OCI-LY7 (cell line): ENCODE data around the gene FOXP1. TPM values are rescaled to one million over a fixed set of nuclear protein-coding genes. Genes with fewer than 3 reads are reported as not detected.
A peak's percentile ranks its signal among the peaks of the same experiment; 100 is the strongest.

Source experiments
- BruUV-seq: library from RNA; stranded (reverse); fragments of 400-500 nt; replicated peaks from 2 replicates; lab custom pipeline; 2021; lab: Mats Ljungman, UMichigan
- CTCF ChIA-PET: fragments of 300-600 bp; sonication (Branson Sonifier 250); formaldehyde crosslinking; loops from one replicate; lab custom pipeline; 2022; ENCODE audit warnings: antibody characterized with exemption; ENCODE audit not compliant: unreplicated experiment; lab: Charles Lee
- POLR2A ChIA-PET: fragments of 300-600 bp; sonication (Branson Sonifier 250); formaldehyde crosslinking; loops from one replicate; lab custom pipeline; 2022; ENCODE audit warnings: antibody characterized with exemption; lab: Charles Lee
- DNase-seq: peaks from one replicate; pipeline ENCODE4 v3.0.0-alpha.2; 2015; ENCODE audit warnings: low spot score
- H2AFZ ChIP-seq: fragments of 200-600 bp; sonication (generic), shearing (Covaris generic); 2 replicates; pipeline ENCODE4 v1.6.1; 2014; ENCODE audit warnings: mild to moderate bottlenecking, antibody characterized with exemption, low read length, moderate library complexity
- H3K27ac ChIP-seq: fragments of 200-600 bp; sonication (generic); 2 replicates; pipeline ENCODE4 v1.5.1; 2014; ENCODE audit warnings: mixed run types, low read depth, mild to moderate bottlenecking, moderate library complexity, low read length, inconsistent platforms; ENCODE audit not compliant: poor library complexity, severe bottlenecking
- H3K36me3 ChIP-seq: fragments of 200-600 bp; sonication (generic); 2 replicates; pipeline ENCODE4 v1.6.1; 2014; ENCODE audit warnings: mild to moderate bottlenecking, antibody characterized with exemption, low read length, moderate library complexity, mixed read lengths; ENCODE audit not compliant: insufficient read depth
- H3K4me1 ChIP-seq: fragments of 200-600 bp; sonication (generic); 2 replicates; pipeline ENCODE4 v1.5.1; 2014; ENCODE audit warnings: mild to moderate bottlenecking, low read length; ENCODE audit not compliant: insufficient read depth, poor library complexity, severe bottlenecking
- H3K4me2 ChIP-seq: fragments of 200-600 bp; sonication (generic); 2 replicates; pipeline ENCODE4 v1.6.1; 2014; ENCODE audit warnings: mild to moderate bottlenecking, low read length
- H3K4me3 ChIP-seq: fragments of 200-600 bp; sonication (generic); 2 replicates; pipeline ENCODE4 v1.5.1; 2014; ENCODE audit warnings: mild to moderate bottlenecking, low read depth, low read length; ENCODE audit not compliant: poor library complexity, severe bottlenecking
- H3K79me2 ChIP-seq: fragments of 200-600 bp; sonication (generic); 2 replicates; pipeline ENCODE4 v1.6.1; 2016; ENCODE audit warnings: low read depth, mild to moderate bottlenecking, low read length, moderate library complexity, mixed read lengths; ENCODE audit not compliant: insufficient read depth
- H3K9me2 ChIP-seq: fragments of 200-600 bp; sonication (generic); 2 replicates; pipeline ENCODE4 v1.6.1; 2016; ENCODE audit warnings: mild to moderate bottlenecking, low read length, mixed read lengths; ENCODE audit not compliant: insufficient read depth
- H3K9me3 ChIP-seq: fragments of 200-600 bp; sonication (generic); 2 replicates; pipeline ENCODE4 v1.6.1; 2014; ENCODE audit warnings: mild to moderate bottlenecking, mixed run types, low read length, mixed read lengths
- H4K20me1 ChIP-seq: fragments of 200-600 bp; sonication (generic); 2 replicates; pipeline ENCODE4 v1.6.1; 2014; ENCODE audit warnings: mild to moderate bottlenecking, antibody characterized with exemption, low read length, moderate library complexity, mixed read lengths; ENCODE audit not compliant: insufficient read depth
- CTCF ChIP-seq: fragments of 200-600 bp; sonication (generic); conservative IDR thresholded peaks from 2 replicates; pipeline ENCODE4 v1.5.1; 2014; ENCODE audit warnings: mild to moderate bottlenecking, antibody characterized with exemption, low read length, moderate library complexity, mixed read lengths
- EZH2phosphoT487 ChIP-seq: fragments of 200-600 bp; sonication (generic); IDR thresholded peaks from 2 replicates; pipeline ENCODE4 v1.6.1; 2018; ENCODE audit warnings: low read depth, borderline replicate concordance, mild to moderate bottlenecking, mixed run types, antibody characterized with exemption, low read length, moderate library complexity, mixed read lengths
- intact Hi-C: fragments of 100-400 bp; cut with micrococcal nuclease; formaldehyde crosslinking; loops from one replicate; pipeline ENCODE4 v1.10.0; 2022; ENCODE audit not compliant: unreplicated experiment
- total RNA-seq, 2 experiments: library from RNA; depleted of rRNA in 1 of 2; stranded (reverse); fragments of >200 nt in 1 of 2; shearing (Covaris generic) in 1 of 2; gene quantifications; 2 replicates each; pipeline ENCODE4 v1.2.3, GENCODE V29; 2014 to 2022

Gene FOXP1
- total RNA-seq, 2 experiments from 2014 or later: 87.3 to 151 TPM

GRCh38 chr3:71064956-71065763 lies 518.4 kb downstream of the FOXP1 start:
- peaks cover 69% of the 10 kb centered on the region for H3K4me1 ChIP-seq
- peak overlapping the region; percentile 71 for H3K4me3 ChIP-seq
- no TSS peak for BruUV-seq
- intact Hi-C loops: loop anchor here (2.0 to 5.0 kb wide), 9 partner anchors 32 to 587 kb away; no protein-coding TSS in a partner anchor
- peaks cover 77% of the 10 kb centered on the region; the same call in 1 of the 2 replicates for H3K79me2 ChIP-seq
- H4K20me1 ChIP-seq: peaks cover 65% of the 10 kb centered on the region
- peak overlapping the region; percentile 65 for H3K27ac ChIP-seq
- no peak for TF ChIP-seq EZH2phosphoT487
- H3K9me2 ChIP-seq: no peaks in the 10 kb centered on the region
- H2AFZ ChIP-seq: no peak overlapping the region
- ChIA-PET POLR2A (interaction anchor here (1.0 kb wide), 1 partner anchor 11 kb away, joined by 3 read pairs; no protein-coding TSS in a partner anchor), CTCF (no interaction called here)
- H3K9me3 ChIP-seq: no peaks in the 10 kb centered on the region
- no peaks in the 10 kb centered on the region for H3K36me3 ChIP-seq
- peak overlapping the region; percentile 90 for H3K4me2 ChIP-seq
- DNase-seq: peak; percentile 55

GRCh38 chr3:71064291-71064955 lies 519.1 kb downstream of the FOXP1 start:
- Histone ChIP-seq H3K4me1 (peaks cover 63% of the 10 kb centered on the region), H3K27ac (peak overlapping the region; percentile 48), H3K4me3 (peak overlapping the region; percentile 70), H3K36me3 (no peaks in the 10 kb centered on the region), H3K4me2 (peak overlapping the region; percentile 97), H3K9me2 (no peaks in the 10 kb centered on the region), H3K79me2 (peaks cover 80% of the 10 kb centered on the region; the same call in 1 of the 2 replicates), H2AFZ (no peak overlapping the region), H4K20me1 (peaks cover 68% of the 10 kb centered on the region), H3K9me3 (no peaks in the 10 kb centered on the region)
- no TSS peak for BruUV-seq
- ChIA-PET POLR2A (interaction anchor here (0.8 to 1.5 kb wide), 3 partner anchors 12 to 27 kb away, joined by 3 read pairs; no protein-coding TSS in a partner anchor), CTCF (no interaction called here)
- TF ChIP-seq EZH2phosphoT487 (no peak), CTCF (no peak)
- DNase-seq: peak; percentile 57
- intact Hi-C loops: loop anchor here (2.0 kb wide), 6 partner anchors 32 to 520 kb away; no protein-coding TSS in a partner anchor

- POLR2A ChIA-PET: interaction anchor here (0.6 to 1.5 kb wide), 4 partner anchors 16 to 65 kb away, joined by 3 to 5 read pairs (median 3); no protein-coding TSS in a partner anchor
- peak overlapping the region; percentile 48 for H3K27ac ChIP-seq
- H3K4me3 ChIP-seq: peak overlapping the region; percentile 70
- no peaks in the 10 kb centered on the region for H3K9me3 ChIP-seq
- CTCF ChIA-PET: no interaction called here
- H3K4me1 ChIP-seq: peaks cover 62% of the 10 kb centered on the region
- H2AFZ ChIP-seq: no peak overlapping the region
- intact Hi-C loops: loop anchor here (2.0 kb wide), 6 partner anchors 31 to 521 kb away; no protein-coding TSS in a partner anchor
- peaks cover 80% of the 10 kb centered on the region; the same call in 1 of the 2 replicates for H3K79me2 ChIP-seq
- no peak for TF ChIP-seq EZH2phosphoT487
- no peak for TF ChIP-seq CTCF
- no peaks in the 10 kb centered on the region for H3K9me2 ChIP-seq
- BruUV-seq: TSS peak; percentile 44
- peak overlapping the region; percentile 97 for H3K4me2 ChIP-seq
- H4K20me1 ChIP-seq: peaks cover 68% of the 10 kb centered on the region
- H3K36me3 ChIP-seq: no peaks in the 10 kb centered on the region
- no peak for DNase-seq
These were observed 519.7 kb downstream of the FOXP1 start for GRCh38 chr3:71063773-71064290.
